ENCODE data around the gene RANBP17. TPM values are rescaled to one million over a fixed set of nuclear protein-coding genes. Genes with fewer than 3 reads are reported as not detected.

Gene RANBP17
- total RNA-seq, 1 donor from 2014 or later, result 49.7 TPM

DNA sequence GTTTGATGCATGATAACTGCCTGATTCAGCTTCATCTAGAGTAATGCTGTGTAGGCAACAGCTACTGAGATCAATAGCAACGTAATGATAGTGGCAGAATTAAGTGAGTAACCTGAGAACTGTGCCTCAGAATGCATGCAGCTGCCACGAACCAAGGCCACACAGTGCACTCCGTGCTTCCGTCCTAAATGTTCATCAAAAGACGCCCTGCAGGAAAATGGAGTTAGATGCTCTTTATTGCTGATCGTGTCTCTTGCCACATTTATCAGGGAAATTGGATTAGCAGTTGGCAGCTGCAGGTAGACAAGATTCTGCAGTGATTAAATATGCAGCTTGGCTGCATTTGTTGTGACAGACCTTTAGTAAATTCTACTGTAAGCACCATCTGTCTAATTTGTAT lies 339.5 kb downstream of the RANBP17 start:
- H3K27ac ChIP-seq, result no peak overlapping the region
- peaks cover 20% of the 10 kb centered on the region for H3F3A ChIP-seq (ENCODE audit: low read depth)
- TF ChIP-seq CTCF (IDR thresholded peaks at IDR 0.05) (no peak), EZH2phosphoT487 (IDR thresholded peaks at IDR 0.05) (no peak), EZH2 (IDR thresholded peaks at IDR 0.05) (no peak)
- peak overlapping the region; percentile 28 for H3K4me2 ChIP-seq
- H3K36me3 ChIP-seq, result no peaks in the 10 kb centered on the region
- Mint-ChIP-seq H3K27me3 (ENCODE audit: insufficient read depth, low read depth) (no peaks in the 10 kb centered on the region), H3K36me3 (peaks cover under 1% of the 10 kb centered on the region), H3K4me3 (no peak overlapping the region), H3K4me1 (peaks cover 53% of the 10 kb centered on the region), H3K9me3 (no peaks in the 10 kb centered on the region), H3K27ac (no peak overlapping the region)
- H3K79me2 ChIP-seq (ENCODE audit: low read depth), result no peaks in the 10 kb centered on the region
- no peaks in the 10 kb centered on the region for H3K9me3 ChIP-seq (ENCODE audit: low read depth)
- H3K4me1 ChIP-seq, result peaks cover 69% of the 10 kb centered on the region
- no peak overlapping the region for H3K9ac ChIP-seq
- DNase-seq (ENCODE audit: low spot score), result peak; percentile 31
- no peak overlapping the region for H3K4me3 ChIP-seq
- no peak overlapping the region for H2AFZ ChIP-seq (replicated peaks)
- no peaks in the 10 kb centered on the region for H4K20me1 ChIP-seq (ENCODE audit: low read depth)
- H3K27me3 ChIP-seq, result no peaks in the 10 kb centered on the region

GRCh38 chr5:171205375-171205774 lies 343.6 kb downstream of the RANBP17 start:
- Mint-ChIP-seq H3K9me3 (no peaks in the 10 kb centered on the region), H3K27me3 (ENCODE audit: insufficient read depth, low read depth) (no peaks in the 10 kb centered on the region), H3K36me3 (no peaks in the 10 kb centered on the region), H3K4me3 (peak overlapping the region; percentile 7), H3K27ac (peak overlapping the region; percentile 18), H3K4me1 (peaks cover 58% of the 10 kb centered on the region)
- Histone ChIP-seq H3K27ac (peak overlapping the region; percentile 21), H3K4me3 (peak overlapping the region; percentile 20), H3K27me3 (no peaks in the 10 kb centered on the region), H4K20me1 (ENCODE audit: low read depth) (no peaks in the 10 kb centered on the region), H3K9ac (no peak overlapping the region), H3K79me2 (ENCODE audit: low read depth) (no peaks in the 10 kb centered on the region), H2AFZ (replicated peaks) (no peak overlapping the region), H3F3A (ENCODE audit: low read depth) (peaks cover 26% of the 10 kb centered on the region), H3K36me3 (no peaks in the 10 kb centered on the region), H3K4me1 (peaks cover 61% of the 10 kb centered on the region), H3K4me2 (peak overlapping the region; percentile 72), H3K9me3 (ENCODE audit: low read depth) (no peaks in the 10 kb centered on the region)
- TF ChIP-seq EZH2phosphoT487 (IDR thresholded peaks at IDR 0.05) (peak; percentile 73), CTCF (IDR thresholded peaks at IDR 0.05) (no peak)
- peak; percentile 82 for DNase-seq (ENCODE audit: low spot score)

DNA sequence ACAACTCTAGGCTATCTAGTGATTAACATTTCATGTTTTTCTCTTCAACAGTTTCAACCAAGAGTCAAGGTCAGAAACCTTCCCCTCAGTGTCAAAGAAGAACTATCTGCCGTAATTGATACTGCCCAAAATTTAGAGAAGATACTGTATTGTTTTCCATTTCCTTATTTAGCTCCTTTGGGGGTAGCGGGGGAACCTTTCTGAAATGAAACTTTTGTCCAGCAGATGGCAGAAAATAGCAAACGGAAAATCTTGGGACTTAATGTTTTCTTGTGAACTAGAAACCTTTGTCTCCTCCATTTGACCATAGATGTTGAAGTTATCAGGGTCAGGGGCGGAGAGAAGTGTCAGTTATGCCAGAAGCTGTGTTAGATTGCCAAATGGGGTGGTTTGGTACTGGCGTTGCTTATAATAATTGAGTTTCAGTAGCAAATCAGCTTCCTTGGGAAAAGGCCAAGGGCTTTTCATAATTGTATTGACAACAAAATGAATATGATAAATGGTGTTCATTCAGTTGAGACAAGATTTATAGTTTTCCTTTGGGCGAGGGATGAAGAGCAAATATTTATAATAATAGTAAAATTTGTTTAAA lies 345.5 kb downstream of the RANBP17 start:
- H2AFZ ChIP-seq (replicated peaks), result no peak overlapping the region
- H3K27me3 Mint-ChIP-seq (ENCODE audit: insufficient read depth, low read depth), result no peaks in the 10 kb centered on the region
- peaks cover 45% of the 10 kb centered on the region for H3K4me1 Mint-ChIP-seq
- H3K4me3 Mint-ChIP-seq, result no peak overlapping the region
- H3F3A ChIP-seq (ENCODE audit: low read depth), result peaks cover 26% of the 10 kb centered on the region
- H3K27me3 ChIP-seq, result no peaks in the 10 kb centered on the region
- H3K27ac Mint-ChIP-seq, result no peak overlapping the region
- no peak overlapping the region for H3K4me2 ChIP-seq
- peaks cover 42% of the 10 kb centered on the region for H3K4me1 ChIP-seq
- peak; percentile 71 for TF ChIP-seq CTCF (IDR thresholded peaks at IDR 0.05)
- no peak for TF ChIP-seq EZH2 (IDR thresholded peaks at IDR 0.05)
- TF ChIP-seq EZH2phosphoT487 (IDR thresholded peaks at IDR 0.05), result no peak
- peak; percentile 61 for DNase-seq (ENCODE audit: low spot score)
- no peaks in the 10 kb centered on the region for H3K9me3 Mint-ChIP-seq
- no peaks in the 10 kb centered on the region for H3K36me3 ChIP-seq
- no peak overlapping the region for H3K9ac ChIP-seq
- H3K9me3 ChIP-seq (ENCODE audit: low read depth), result no peaks in the 10 kb centered on the region
- no peaks in the 10 kb centered on the region for H3K79me2 ChIP-seq (ENCODE audit: low read depth)
- H4K20me1 ChIP-seq (ENCODE audit: low read depth), result no peaks in the 10 kb centered on the region
- H3K4me3 ChIP-seq, result no peak overlapping the region
- no peak overlapping the region for H3K27ac ChIP-seq
- H3K36me3 Mint-ChIP-seq, result no peaks in the 10 kb centered on the region
